ENCODE measurements around the gene ZNF175.
A peak's percentile ranks its signal among the peaks of the same experiment; 100 is the strongest.

ZNF175 gene

GRCh38 chr19:51564791-51565190 lies 6.3 kb upstream of the ZNF175 start:
- TF ChIP-seq ZNF274 (IDR thresholded peaks at IDR 0.05; ENCODE audit: low read depth, low read length), result no peak
- no peak overlapping the region for H3K4me3 ChIP-seq (ENCODE audit: low read length)

- TF ChIP-seq ZNF274 (IDR thresholded peaks at IDR 0.05; ENCODE audit: low read depth, low read length), result no peak
- no peak overlapping the region for H3K4me3 ChIP-seq (ENCODE audit: low read length)
These were observed 5.5 kb upstream of the ZNF175 start for GRCh38 chr19:51565583-51565982.

GRCh38 chr19:51566489-51567100 lies 4.5 kb upstream of the ZNF175 start:
- no peak overlapping the region for H3K4me3 ChIP-seq (ENCODE audit: low read length)
- no peak for TF ChIP-seq ZNF274 (IDR thresholded peaks at IDR 0.05; ENCODE audit: low read depth, low read length)

GRCh38 chr19:51567583-51567982 lies 3.5 kb upstream of the ZNF175 start:
- no peak overlapping the region for H3K4me3 ChIP-seq (ENCODE audit: low read length)
- no peak for TF ChIP-seq ZNF274 (IDR thresholded peaks at IDR 0.05; ENCODE audit: low read depth, low read length)

- no peak overlapping the region for H3K4me3 ChIP-seq (ENCODE audit: low read length)
- TF ChIP-seq ZNF274 (IDR thresholded peaks at IDR 0.05; ENCODE audit: low read depth, low read length), result no peak
These were observed 2.6 kb upstream of the ZNF175 start for GRCh38 chr19:51568456-51568855.

- H3K4me3 ChIP-seq (ENCODE audit: low read length), result peak overlapping the region; percentile 95
- no peak for TF ChIP-seq ZNF274 (IDR thresholded peaks at IDR 0.05; ENCODE audit: low read depth, low read length)
These were observed 516 bp downstream of the ZNF175 start for GRCh38 chr19:51571599-51571998.

GRCh38 chr19:51572410-51572809 lies 1.3 kb downstream of the ZNF175 start:
- TF ChIP-seq ZNF274 (IDR thresholded peaks at IDR 0.05; ENCODE audit: low read depth, low read length), result no peak
- peak overlapping the region; percentile 95; the same call in 1 of the 2 replicates for H3K4me3 ChIP-seq (ENCODE audit: low read length)

GRCh38 chr19:51572908-51573307 lies 1.8 kb downstream of the ZNF175 start:
- TF ChIP-seq ZNF274 (IDR thresholded peaks at IDR 0.05; ENCODE audit: low read depth, low read length), result no peak
- no peak overlapping the region for H3K4me3 ChIP-seq (ENCODE audit: low read length)

- TF ChIP-seq ZNF274 (IDR thresholded peaks at IDR 0.05; ENCODE audit: low read depth, low read length), result no peak
- no peak overlapping the region for H3K4me3 ChIP-seq (ENCODE audit: low read length)
These were observed 2.2 kb downstream of the ZNF175 start for GRCh38 chr19:51573331-51573730.

GRCh38 chr19:51576850-51577249 lies 5.8 kb downstream of the ZNF175 start:
- no peak for TF ChIP-seq ZNF274 (IDR thresholded peaks at IDR 0.05; ENCODE audit: low read depth, low read length)
- H3K4me3 ChIP-seq (ENCODE audit: low read length), result no peak overlapping the region

GRCh38 chr19:51586103-51586728 lies 15.1 kb downstream of the ZNF175 start:
- no peak for TF ChIP-seq ZNF274 (IDR thresholded peaks at IDR 0.05; ENCODE audit: low read depth, low read length)
- no peak overlapping the region for H3K4me3 ChIP-seq (ENCODE audit: low read length)

GRCh38 chr19:51586799-51587198 lies 15.7 kb downstream of the ZNF175 start:
- TF ChIP-seq ZNF274 (IDR thresholded peaks at IDR 0.05; ENCODE audit: low read depth, low read length), result no peak
- no peak overlapping the region for H3K4me3 ChIP-seq (ENCODE audit: low read length)

GRCh38 chr19:51587264-51588191 lies 16.4 kb downstream of the ZNF175 start:
- 0 out of 2 replicates have a peak, but pooled peaks have one; percentile 5 for TF ChIP-seq ZNF274 (IDR thresholded peaks at IDR 0.05; ENCODE audit: low read depth, low read length)
- H3K4me3 ChIP-seq (ENCODE audit: low read length), result no peak overlapping the region

- no peak for TF ChIP-seq ZNF274 (IDR thresholded peaks at IDR 0.05; ENCODE audit: low read depth, low read length)
- no peak overlapping the region for H3K4me3 ChIP-seq (ENCODE audit: low read length)
These were observed 18.4 kb downstream of the ZNF175 start for GRCh38 chr19:51589511-51589910.

GRCh38 chr19:51590441-51590840 lies 19.4 kb downstream of the ZNF175 start:
- H3K4me3 ChIP-seq (ENCODE audit: low read length), result no peak overlapping the region
- TF ChIP-seq ZNF274 (IDR thresholded peaks at IDR 0.05; ENCODE audit: low read depth, low read length), result no peak

Measured in GM08714 (cell line).